Upper lobe of left lung (tissue), 4 donors: ENCODE results near the gene ARHGEF17.

Experiments
- POLR2A ChIP-seq, 4 donors: fragments of 450-650 bp; IDR thresholded peaks; one replicate each; pipeline ENCODE4 v1.5.1; 2016 to 2017; ENCODE audit warnings: antibody characterized with exemption in 4 of 4, mild to moderate bottlenecking in 2 of 4
- POLR2AphosphoS5 ChIP-seq, 2 donors: sonication (generic); formaldehyde crosslinking; IDR thresholded peaks; one replicate each; pipeline ENCODE4 v1.5.1; 2017; ENCODE audit warnings: antibody characterized with exemption in 2 of 2
- TF ChIP-seq, protein P1 (sequence below), 6 experiments: fragments of 450-650 bp in 4 of 6; fragments of 200-600 bp in 2 of 6; sonication (generic) in 2 of 6; IDR thresholded peaks; one replicate each; pipeline ENCODE4 v1.5.1; 2016 to 2019; ENCODE audit warnings: antibody characterized with exemption in 6 of 6

DNA sequence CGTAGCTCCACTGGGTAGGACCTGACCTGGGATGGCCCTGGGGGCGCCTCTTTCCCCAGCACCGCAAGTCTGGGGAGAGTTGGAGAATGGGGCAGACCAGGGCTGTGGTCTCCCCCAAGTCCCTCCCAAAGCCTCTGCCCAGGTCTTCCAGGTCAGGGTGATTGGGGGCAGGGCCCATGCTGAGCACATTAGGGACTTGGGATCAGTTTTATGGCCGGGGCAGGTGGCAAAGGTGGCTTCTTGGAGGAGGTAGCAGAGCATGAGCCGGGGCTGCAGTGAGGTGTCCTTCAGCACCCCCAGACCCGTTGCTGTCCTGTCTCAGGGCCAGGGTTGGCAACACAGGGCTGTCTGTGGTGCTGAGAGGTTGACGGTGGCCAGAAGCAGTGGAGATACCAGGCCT is 74.1 kb downstream of the ARHGEF17 start:
- TF ChIP-seq, protein P1, sequence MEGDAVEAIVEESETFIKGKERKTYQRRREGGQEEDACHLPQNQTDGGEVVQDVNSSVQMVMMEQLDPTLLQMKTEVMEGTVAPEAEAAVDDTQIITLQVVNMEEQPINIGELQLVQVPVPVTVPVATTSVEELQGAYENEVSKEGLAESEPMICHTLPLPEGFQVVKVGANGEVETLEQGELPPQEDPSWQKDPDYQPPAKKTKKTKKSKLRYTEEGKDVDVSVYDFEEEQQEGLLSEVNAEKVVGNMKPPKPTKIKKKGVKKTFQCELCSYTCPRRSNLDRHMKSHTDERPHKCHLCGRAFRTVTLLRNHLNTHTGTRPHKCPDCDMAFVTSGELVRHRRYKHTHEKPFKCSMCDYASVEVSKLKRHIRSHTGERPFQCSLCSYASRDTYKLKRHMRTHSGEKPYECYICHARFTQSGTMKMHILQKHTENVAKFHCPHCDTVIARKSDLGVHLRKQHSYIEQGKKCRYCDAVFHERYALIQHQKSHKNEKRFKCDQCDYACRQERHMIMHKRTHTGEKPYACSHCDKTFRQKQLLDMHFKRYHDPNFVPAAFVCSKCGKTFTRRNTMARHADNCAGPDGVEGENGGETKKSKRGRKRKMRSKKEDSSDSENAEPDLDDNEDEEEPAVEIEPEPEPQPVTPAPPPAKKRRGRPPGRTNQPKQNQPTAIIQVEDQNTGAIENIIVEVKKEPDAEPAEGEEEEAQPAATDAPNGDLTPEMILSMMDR (IDR thresholded peaks at IDR 0.05): no peak
- TF ChIP-seq POLR2A (IDR thresholded peaks at IDR 0.05) (no peak), POLR2AphosphoS5 (IDR thresholded peaks at IDR 0.05) (no peak)
